Stomach smooth muscle (tissue), 2 donors: Measurements from ENCODE around the gene MRPL46.

Experiments used
- H3K27ac ChIP-seq: one replicate; pipeline ENCODE4 v1.7.0; 2013; ENCODE audit warnings: mild to moderate bottlenecking, low read length, inconsistent platforms
- H3K27me3 ChIP-seq, 2 donors: one replicate each; pipeline ENCODE4 v1.7.0; 2013; ENCODE audit warnings: low read length in 2 of 2; ENCODE audit not compliant: insufficient read depth in 2 of 2, control insufficient read depth in 1 of 2
- H3K36me3 ChIP-seq, 2 donors: one replicate each; pipeline ENCODE4 v1.7.0; 2013; ENCODE audit warnings: low read length in 2 of 2; ENCODE audit not compliant: control insufficient read depth in 2 of 2, insufficient read depth in 2 of 2
- H3K4me1 ChIP-seq: one replicate; pipeline ENCODE4 v1.7.0; 2013; ENCODE audit warnings: low read length; ENCODE audit not compliant: control insufficient read depth, insufficient read depth
- H3K4me3 ChIP-seq, 2 donors: one replicate each; pipeline ENCODE4 v1.7.0; 2013; ENCODE audit warnings: low read length in 2 of 2
- H3K9ac ChIP-seq, 2 donors: one replicate each; pipeline ENCODE4 v1.7.0; 2013; ENCODE audit warnings: low read length in 2 of 2, mild to moderate bottlenecking in 1 of 2
- H3K9me3 ChIP-seq, 2 donors: one replicate each; pipeline ENCODE4 v1.7.0; 2013; ENCODE audit warnings: low read length in 2 of 2; ENCODE audit not compliant: control insufficient read depth in 2 of 2
- donor health status: healthy.
- donor health status: Pancreatic carcinoma.

The MRPL46 gene

GRCh38 chr15:88465633-88466224 is 1.5 kb downstream of the MRPL46 start:
- H3K4me3 ChIP-seq = peak overlapping the region; percentile 95 to 99

DNA sequence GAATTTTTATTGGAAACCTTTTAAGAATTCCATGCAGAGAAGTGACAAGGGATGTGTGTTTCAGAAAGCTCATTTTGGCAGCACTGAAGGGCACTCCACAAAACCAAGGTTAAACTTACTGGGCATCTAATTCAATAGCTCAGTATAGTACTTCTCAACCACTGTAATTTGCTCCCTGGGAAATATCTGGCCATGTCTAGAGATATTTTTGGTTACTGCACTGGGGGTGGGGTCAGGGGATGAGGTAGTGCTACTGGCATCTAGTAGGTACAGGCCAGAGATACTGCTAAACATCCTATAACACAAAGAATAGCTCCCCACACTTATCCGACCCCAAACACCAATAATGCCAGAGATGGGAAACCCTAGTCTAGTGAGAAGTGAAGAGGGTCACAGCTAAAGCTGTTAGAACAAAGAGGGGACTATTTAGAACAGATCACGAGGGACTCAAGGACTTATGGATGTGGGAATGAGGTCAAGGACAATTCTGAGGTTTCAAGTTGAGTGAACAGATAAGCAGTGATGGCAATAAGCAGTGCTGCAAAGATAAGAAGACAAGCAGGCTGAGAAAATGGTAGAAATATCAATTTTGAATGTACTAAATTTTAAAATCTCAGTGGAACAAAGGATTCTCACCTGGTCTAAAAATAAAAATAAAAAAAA is 3.2 kb downstream of the MRPL46 start:
- H3K9ac ChIP-seq = no peak overlapping the region
- H3K4me1 ChIP-seq = peaks cover 22% of the 10 kb centered on the region
- H3K9me3 ChIP-seq = no peaks in the 10 kb centered on the region
- H3K27me3 ChIP-seq = no peaks in the 10 kb centered on the region
- peaks cover 27 to 42% of the 10 kb centered on the region in 2 donors for H3K36me3 ChIP-seq
- no peak overlapping the region for H3K27ac ChIP-seq
- H3K4me3 ChIP-seq = no peak overlapping the region

More at GRCh38 chr15:88465633-88466224, 1.5 kb downstream of the MRPL46 start:
- Histone ChIP-seq H3K9ac (no peak overlapping the region), H3K27ac (no peak overlapping the region), H3K4me1 (peaks cover 25% of the 10 kb centered on the region), H3K9me3 (no peaks in the 10 kb centered on the region), H3K27me3 (no peaks in the 10 kb centered on the region), H3K36me3 (peaks cover 19 to 27% of the 10 kb centered on the region in 2 donors)

DNA sequence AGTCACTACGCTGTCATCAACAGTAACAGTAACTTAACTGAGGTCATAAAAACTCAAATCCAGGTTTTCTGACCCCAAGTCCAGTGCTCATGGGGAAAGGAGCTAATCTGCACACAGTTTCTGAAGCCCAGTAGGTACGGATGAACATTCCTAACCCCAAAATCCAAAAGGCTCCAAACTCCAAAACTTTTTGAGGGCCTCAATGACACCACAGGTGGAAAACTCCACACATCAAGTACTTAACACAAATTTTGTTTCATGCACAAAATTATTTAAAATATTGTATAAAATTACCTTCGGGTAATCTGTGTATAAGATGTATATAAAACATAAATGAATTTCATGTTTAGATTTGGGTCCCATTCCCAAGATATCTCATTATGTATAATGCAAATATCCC is 10.5 kb downstream of the MRPL46 start:
- Histone ChIP-seq H3K27ac (no peak overlapping the region), H3K4me1 (peaks cover 9% of the 10 kb centered on the region), H3K27me3 (no peaks in the 10 kb centered on the region), H3K9ac (no peak overlapping the region), H3K4me3 (no peak overlapping the region), H3K9me3 (no peaks in the 10 kb centered on the region), H3K36me3 (peaks cover 20 to 35% of the 10 kb centered on the region in 2 donors)

DNA sequence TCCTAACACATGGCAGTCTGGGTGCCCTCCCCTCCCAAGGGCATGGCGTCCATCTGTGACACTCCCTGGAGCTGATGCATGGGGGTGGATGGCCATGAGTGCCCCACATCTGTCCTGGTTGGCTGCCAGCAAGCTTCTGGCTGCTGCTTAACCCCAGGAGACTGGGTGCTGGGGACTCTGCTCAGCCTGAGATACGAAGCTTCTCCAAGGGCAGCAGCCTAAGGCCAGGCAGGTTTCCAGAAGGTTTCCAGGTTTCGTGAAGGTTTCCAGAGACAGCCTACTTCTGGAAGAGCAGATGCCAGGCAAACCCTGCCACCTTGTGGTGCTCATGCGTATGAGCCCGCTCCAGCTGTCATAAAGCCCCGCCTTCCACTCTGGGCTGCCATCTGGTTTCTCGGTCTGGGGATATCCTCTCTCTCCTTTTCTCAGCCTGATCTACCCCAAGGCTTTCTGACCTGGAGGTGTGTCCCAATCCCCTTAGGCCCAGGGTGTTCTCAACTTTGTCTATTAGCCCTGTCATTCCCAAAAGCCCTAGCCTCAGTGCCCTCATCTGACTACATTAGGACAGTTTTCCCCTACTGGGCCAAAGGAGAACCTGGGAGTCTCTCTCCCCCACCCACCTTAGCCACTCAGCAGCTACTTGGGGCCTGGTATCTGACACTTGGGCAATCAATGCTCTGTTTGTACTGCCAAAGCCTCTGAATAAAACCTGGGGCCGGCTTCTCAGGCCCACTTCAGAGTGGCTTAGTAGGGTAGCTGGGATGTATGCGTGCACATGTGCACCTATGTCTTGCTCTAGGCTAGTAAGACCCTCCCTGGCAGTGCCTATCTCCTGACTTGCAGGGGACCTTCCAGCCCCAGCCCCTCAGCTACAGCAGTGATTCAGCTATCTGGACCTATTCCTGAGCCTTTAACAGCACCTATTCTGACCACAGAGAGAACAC is 12.0 kb downstream of the MRPL46 start:
- Histone ChIP-seq H3K27ac (no peak overlapping the region), H3K36me3 (peaks cover 18 to 30% of the 10 kb centered on the region in 2 donors), H3K4me3 (peak overlapping the region in 1 of 2 donors; percentile 29), H3K9me3 (no peaks in the 10 kb centered on the region), H3K4me1 (peaks cover 9% of the 10 kb centered on the region), H3K27me3 (no peaks in the 10 kb centered on the region), H3K9ac (no peak overlapping the region)

DNA sequence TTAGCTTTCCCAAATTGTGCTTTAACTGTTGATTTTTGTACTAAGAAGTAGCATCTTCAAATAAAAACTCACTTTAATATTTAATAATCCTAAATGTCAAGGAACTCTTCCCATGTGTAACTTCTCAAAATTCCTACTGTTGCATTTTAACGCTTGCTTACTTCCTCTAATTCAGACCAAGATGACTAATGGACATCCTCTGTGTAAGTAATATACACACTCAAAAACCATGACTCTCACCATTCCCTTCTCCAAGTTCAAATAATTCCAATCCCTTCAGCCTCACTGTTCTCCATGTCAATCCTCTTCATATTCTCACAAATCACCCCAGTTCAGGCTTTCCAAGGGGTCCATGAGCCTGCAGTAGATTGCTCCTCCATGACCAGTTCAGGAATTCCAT is 13.0 kb downstream of the MRPL46 start:
- Histone ChIP-seq H3K4me1 (peaks cover 9% of the 10 kb centered on the region), H3K9me3 (no peaks in the 10 kb centered on the region)

GRCh38 chr15:88453651-88454050 is 13.5 kb downstream of the MRPL46 start:
- H3K9ac ChIP-seq = no peak overlapping the region
- H3K4me1 ChIP-seq = peaks cover 9% of the 10 kb centered on the region
- peaks cover 8 to 15% of the 10 kb centered on the region in 2 donors for H3K36me3 ChIP-seq
- H3K9me3 ChIP-seq = no peaks in the 10 kb centered on the region
- no peak overlapping the region for H3K27ac ChIP-seq
- H3K4me3 ChIP-seq = no peak overlapping the region
- H3K27me3 ChIP-seq = peaks cover 0 to 2% of the 10 kb centered on the region in 2 donors

More for the DNA sequence above, 13.0 kb downstream of the MRPL46 start:
- Histone ChIP-seq H3K27ac (no peak overlapping the region), H3K4me3 (no peak overlapping the region), H3K27me3 (peaks cover 0 to under 1% of the 10 kb centered on the region in 2 donors), H3K36me3 (peaks cover 10 to 21% of the 10 kb centered on the region in 2 donors), H3K9ac (no peak overlapping the region)

- H3K4me1 ChIP-seq = peaks cover 8% of the 10 kb centered on the region
- H3K9ac ChIP-seq = no peak overlapping the region
- H3K9me3 ChIP-seq = no peaks in the 10 kb centered on the region
- H3K27me3 ChIP-seq = peaks cover 0 to 2% of the 10 kb centered on the region in 2 donors
- H3K36me3 ChIP-seq = no peaks in the 10 kb centered on the region
- no peak overlapping the region for H3K27ac ChIP-seq
- no peak overlapping the region for H3K4me3 ChIP-seq
These were observed 16.9 kb downstream of the MRPL46 start for GRCh38 chr15:88450125-88450798.

- Histone ChIP-seq H3K36me3 (no peaks in the 10 kb centered on the region), H3K27ac (no peak overlapping the region)
These were observed 17.6 kb downstream of the MRPL46 start for GRCh38 chr15:88449581-88449980.

GRCh38 chr15:88448991-88449461 is 18.2 kb downstream of the MRPL46 start:
- Histone ChIP-seq H3K27ac (no peak overlapping the region), H3K4me3 (no peak overlapping the region), H3K9me3 (no peaks in the 10 kb centered on the region), H3K9ac (no peak overlapping the region), H3K27me3 (peaks cover 0 to 2% of the 10 kb centered on the region in 2 donors), H3K36me3 (no peaks in the 10 kb centered on the region), H3K4me1 (no peaks in the 10 kb centered on the region)

More at GRCh38 chr15:88449581-88449980, 17.6 kb downstream of the MRPL46 start:
- no peak overlapping the region for H3K4me3 ChIP-seq
- no peaks in the 10 kb centered on the region for H3K9me3 ChIP-seq
- peaks cover 1% of the 10 kb centered on the region for H3K4me1 ChIP-seq
- H3K9ac ChIP-seq = no peak overlapping the region
- H3K27me3 ChIP-seq = peaks cover 0 to 2% of the 10 kb centered on the region in 2 donors

- Histone ChIP-seq H3K4me3 (no peak overlapping the region), H3K27me3 (peaks cover 0 to 2% of the 10 kb centered on the region in 2 donors), H3K4me1 (no peaks in the 10 kb centered on the region), H3K9ac (no peak overlapping the region), H3K36me3 (no peaks in the 10 kb centered on the region), H3K27ac (no peak overlapping the region), H3K9me3 (no peaks in the 10 kb centered on the region)
These were observed 19.4 kb downstream of the MRPL46 start for GRCh38 chr15:88447741-88448140.
